Natural killer cell (primary cell): ENCODE results near the gene CEP128. TPM values are rescaled to one million over a fixed set of nuclear protein-coding genes. Genes with fewer than 3 reads are reported as not detected.

Source experiments
- ATAC-seq, 3 donors: fragments of 150-1000 bp in 2 of 3; fragments of 200-7000 bp in 1 of 3; cut with Tn5 transposase; 1 replicate in 1 of 3; 2 replicates in 2 of 3; pipeline ENCODE4 v1.10.0; 2021; ENCODE audit warnings: mild to moderate bottlenecking in 2 of 3, moderate library complexity in 2 of 3
- DNase-seq, 2 donors: peaks; one replicate each; pipeline versions ENCODE4 v3.0.0 to v3.0.0-alpha.2; 2013 to 2021; ENCODE audit warnings: mixed read lengths in 1 of 2
- H3K27ac ChIP-seq: one replicate; pipeline ENCODE4 v1.5.1; 2013; ENCODE audit warnings: mild to moderate bottlenecking, low read length
- H3K27me3 ChIP-seq: one replicate; pipeline ENCODE4 v1.6.1; 2013; ENCODE audit warnings: low read length; ENCODE audit not compliant: control insufficient read depth, insufficient read depth
- H3K36me3 ChIP-seq: one replicate; pipeline ENCODE4 v1.6.1; 2013; ENCODE audit warnings: low read length; ENCODE audit not compliant: control insufficient read depth, insufficient read depth
- H3K4me1 ChIP-seq: one replicate; pipeline ENCODE4 v1.6.1; 2013; ENCODE audit warnings: low read length; ENCODE audit not compliant: control insufficient read depth, insufficient read depth
- H3K4me3 ChIP-seq: one replicate; pipeline ENCODE4 v1.5.1; 2013; ENCODE audit warnings: low read length
- H3K9me3 ChIP-seq: one replicate; pipeline ENCODE4 v1.6.1; 2013; ENCODE audit warnings: low read length; ENCODE audit not compliant: control insufficient read depth, insufficient read depth
- H3K27ac Mint-ChIP-seq, 2 donors: one replicate each; pipeline ENCODE4 v1.8.0; 2022; ENCODE audit warnings: mild to moderate bottlenecking in 2 of 2, mixed read lengths in 2 of 2, moderate library complexity in 1 of 2
- H3K27me3 Mint-ChIP-seq, 2 donors: one replicate each; pipeline ENCODE4 v1.8.0; 2022; ENCODE audit warnings: low read depth in 2 of 2, mixed read lengths in 2 of 2
- H3K36me3 Mint-ChIP-seq: one replicate; pipeline ENCODE4 v1.8.0; 2022; ENCODE audit warnings: mixed read lengths
- H3K4me1 Mint-ChIP-seq, 2 donors: one replicate each; pipeline ENCODE4 v1.8.0; 2022; ENCODE audit warnings: mixed read lengths in 2 of 2
- H3K4me3 Mint-ChIP-seq: one replicate; pipeline ENCODE4 v1.8.0; 2022; ENCODE audit warnings: mild to moderate bottlenecking, moderate library complexity, mixed read lengths
- H3K9me3 Mint-ChIP-seq, 2 donors: one replicate each; pipeline ENCODE4 v1.8.0; 2022; ENCODE audit warnings: mixed read lengths in 2 of 2
- CTCF ChIP-seq: fragments of 200-600 bp; IDR thresholded peaks from one replicate; pipeline ENCODE4 v1.8.0; 2022; ENCODE audit warnings: antibody characterized with exemption
- WGBS: methylation state at CpG from one replicate; pipeline ENCODE4 v1.1.7; 2013; ENCODE audit warnings: missing lambda C conversion rate; ENCODE audit not compliant: insufficient coverage; 5-methylcytosine and 5-hydroxymethylcytosine counted together
- intact Hi-C: fragments of 100-400 bp; cut with micrococcal nuclease; formaldehyde crosslinking; loops from one replicate; pipeline ENCODE4 v1.14.2; 2022
- total RNA-seq, 4 donors: library from RNA; stranded (reverse); fragments of 120-200 nt in 1 of 4; gene quantifications; one replicate each; pipeline versions ENCODE4 v1.2.3 to v1.2.4, GENCODE V29; 2013 to 2022

The CEP128 gene
- total RNA-seq, 3 donors from 2014 or later (not counting 1 experiment from before 2014, with no cell fraction given), result 14.4 to 16.7 (median 15.6) TPM

GRCh38 chr14:80456209-80456608 lies 485.3 kb downstream of the CEP128 start:
- WGBS, result 83% methylated on average over 1 of the region's 1 CpG
- intact Hi-C loops, result no loop called here
- H3K9me3 Mint-ChIP-seq, result peaks cover 17% of the 10 kb centered on the region in 2 donors

GRCh38 chr14:80455031-80455430 lies 486.5 kb downstream of the CEP128 start:
- WGBS, result 94% methylated on average over 4 of the region's 6 CpGs
- no peak for TF ChIP-seq CTCF
- no peaks in the 10 kb centered on the region for H3K36me3 ChIP-seq
- DNase-seq (no peak), ATAC-seq (no peak)
- H3K27me3 Mint-ChIP-seq, result no peaks in the 10 kb centered on the region
- H3K36me3 Mint-ChIP-seq, result no peaks in the 10 kb centered on the region
- intact Hi-C loops, result no loop called here
- H3K4me1 ChIP-seq, result no peaks in the 10 kb centered on the region
- H3K27ac Mint-ChIP-seq, result no peak overlapping the region
- peaks cover 8% of the 10 kb centered on the region for H3K9me3 ChIP-seq
- H3K27me3 ChIP-seq, result no peaks in the 10 kb centered on the region
- no peak overlapping the region for H3K4me3 ChIP-seq
- no peak overlapping the region for H3K4me3 Mint-ChIP-seq
- no peak overlapping the region for H3K27ac ChIP-seq
- no peaks in the 10 kb centered on the region for H3K4me1 Mint-ChIP-seq
- peaks cover 19 to 20% of the 10 kb centered on the region in 2 donors for H3K9me3 Mint-ChIP-seq

More at GRCh38 chr14:80456209-80456608, 485.3 kb downstream of the CEP128 start:
- no peak overlapping the region for H3K4me3 Mint-ChIP-seq
- Histone ChIP-seq H3K4me1 (no peaks in the 10 kb centered on the region), H3K27me3 (no peaks in the 10 kb centered on the region), H3K9me3 (no peaks in the 10 kb centered on the region), H3K27ac (no peak overlapping the region), H3K36me3 (no peaks in the 10 kb centered on the region), H3K4me3 (no peak overlapping the region)
- no peaks in the 10 kb centered on the region for H3K4me1 Mint-ChIP-seq
- no peak for TF ChIP-seq CTCF
- H3K27me3 Mint-ChIP-seq, result no peaks in the 10 kb centered on the region
- DNase-seq, result no peak
- ATAC-seq, result no peak
- no peak overlapping the region for H3K27ac Mint-ChIP-seq
- no peaks in the 10 kb centered on the region for H3K36me3 Mint-ChIP-seq

GRCh38 chr14:80448267-80448666 lies 493.3 kb downstream of the CEP128 start:
- no peak overlapping the region for H3K4me3 Mint-ChIP-seq
- ATAC-seq, result no peak
- TF ChIP-seq CTCF, result no peak

GRCh38 chr14:80447392-80447791 lies 494.1 kb downstream of the CEP128 start:
- no peaks in the 10 kb centered on the region for H3K27me3 ChIP-seq
- peaks cover 21% of the 10 kb centered on the region in 2 donors for H3K9me3 Mint-ChIP-seq
- DNase-seq, result no peak
- H3K27ac Mint-ChIP-seq, result no peak overlapping the region
- H3K4me3 ChIP-seq, result no peak overlapping the region
- intact Hi-C loops, result no loop called here
- no peaks in the 10 kb centered on the region for H3K36me3 Mint-ChIP-seq
- no peak for ATAC-seq
- H3K27ac ChIP-seq, result no peak overlapping the region
- no peaks in the 10 kb centered on the region for H3K27me3 Mint-ChIP-seq
- peaks cover 8% of the 10 kb centered on the region for H3K9me3 ChIP-seq
- no peak overlapping the region for H3K4me3 Mint-ChIP-seq
- no peaks in the 10 kb centered on the region for H3K4me1 Mint-ChIP-seq
- no peaks in the 10 kb centered on the region for H3K36me3 ChIP-seq
- TF ChIP-seq CTCF, result no peak
- no peaks in the 10 kb centered on the region for H3K4me1 ChIP-seq

More at GRCh38 chr14:80448267-80448666, 493.3 kb downstream of the CEP128 start:
- H3K27ac Mint-ChIP-seq, result no peak overlapping the region
- Histone ChIP-seq H3K27me3 (no peaks in the 10 kb centered on the region), H3K36me3 (no peaks in the 10 kb centered on the region), H3K9me3 (peaks cover 8% of the 10 kb centered on the region), H3K4me1 (no peaks in the 10 kb centered on the region), H3K27ac (no peak overlapping the region), H3K4me3 (no peak overlapping the region)
- peaks cover 24 to 25% of the 10 kb centered on the region in 2 donors for H3K9me3 Mint-ChIP-seq
- intact Hi-C loops, result no loop called here
- no peaks in the 10 kb centered on the region for H3K27me3 Mint-ChIP-seq
- no peaks in the 10 kb centered on the region for H3K4me1 Mint-ChIP-seq
- 100% methylated on average over 2 of the region's 3 CpGs for WGBS
- DNase-seq, result no peak
- no peaks in the 10 kb centered on the region for H3K36me3 Mint-ChIP-seq
